GM19455 (cell line): Measurements from ENCODE around the gene SOX9.

Experiments used
- ATAC-seq: cut with Tn5 transposase; IDR thresholded peaks from one replicate; pipeline ENCODE4 v1.9.1; 2021; ENCODE audit not compliant: unreplicated experiment

SOX9 gene

GRCh38 chr17:72158895-72159885 lies 38.4 kb downstream of the SOX9 start:
- ATAC-seq, result no peak

DNA sequence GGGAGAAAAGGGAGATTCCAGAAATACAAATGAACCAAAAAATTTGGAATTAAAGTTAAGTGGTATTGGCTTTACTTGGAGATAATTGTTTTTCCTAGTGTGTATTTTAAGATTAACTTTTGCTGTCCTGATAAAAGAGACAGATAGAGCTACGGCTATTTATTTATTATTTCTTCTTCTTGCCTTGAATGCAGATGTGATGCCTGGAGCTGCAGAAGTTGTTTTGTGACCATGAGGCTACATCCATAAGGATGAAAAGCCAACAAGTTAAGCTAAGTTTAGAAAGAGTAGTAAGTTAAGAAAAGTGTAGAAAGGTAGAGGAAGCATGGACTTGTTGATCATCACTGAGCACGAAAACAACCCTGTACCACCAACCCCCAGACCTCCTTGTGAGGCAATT lies 41.7 kb downstream of the SOX9 start:
- ATAC-seq, result no peak

DNA sequence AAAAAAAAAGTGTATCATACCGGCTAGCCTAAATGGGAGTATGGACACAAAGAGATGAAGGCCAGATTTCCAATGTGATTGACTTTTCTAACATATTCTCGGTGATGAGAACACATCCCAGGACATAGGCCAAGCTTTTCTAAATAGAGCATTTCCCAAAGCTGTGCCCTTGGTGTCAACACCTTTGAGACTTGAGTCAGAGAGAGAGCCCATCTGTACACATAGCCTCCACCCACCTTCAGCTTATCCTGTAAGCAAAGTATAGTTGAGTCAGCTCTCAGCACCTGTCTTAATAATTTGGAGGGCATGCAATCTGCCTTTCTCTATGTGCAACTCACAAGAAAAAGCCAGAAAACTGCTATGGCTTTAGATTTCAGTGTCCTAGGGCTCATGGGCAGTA lies 42.7 kb downstream of the SOX9 start:
- no peak for ATAC-seq

GRCh38 chr17:72164158-72164739 lies 43.4 kb downstream of the SOX9 start:
- no peak for ATAC-seq

- ATAC-seq, result no peak
These were observed 44.5 kb downstream of the SOX9 start for GRCh38 chr17:72165192-72165866.

DNA sequence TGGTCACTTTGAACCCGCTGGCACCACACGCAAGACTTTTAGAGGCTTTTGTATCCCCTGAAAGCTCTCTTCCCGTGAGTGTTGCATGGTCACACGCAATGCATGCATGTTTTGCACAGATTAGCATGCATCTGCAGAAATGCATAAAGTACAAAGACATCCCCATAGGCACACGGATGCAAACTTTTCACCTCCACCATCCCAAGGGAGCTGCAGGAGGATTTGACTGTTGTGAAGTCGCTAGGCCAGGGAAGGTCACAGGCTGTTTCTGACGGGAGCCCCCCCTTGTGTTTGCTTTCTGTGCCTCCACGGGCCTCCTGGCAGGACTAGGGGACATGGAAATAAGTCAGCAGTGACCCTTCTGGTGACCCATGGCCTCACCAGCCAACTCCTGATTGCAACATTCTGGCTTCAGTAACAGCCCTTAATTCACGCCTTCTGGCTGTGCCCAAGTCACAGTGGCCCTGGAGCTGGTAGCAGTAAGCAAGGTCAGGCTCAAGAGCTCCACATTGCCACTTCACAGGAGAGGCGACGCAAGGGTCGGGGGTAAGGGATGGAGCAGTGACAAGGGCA lies 45.1 kb downstream of the SOX9 start:
- ATAC-seq, result no peak

GRCh38 chr17:72167593-72167992 lies 46.8 kb downstream of the SOX9 start:
- no peak for ATAC-seq

DNA sequence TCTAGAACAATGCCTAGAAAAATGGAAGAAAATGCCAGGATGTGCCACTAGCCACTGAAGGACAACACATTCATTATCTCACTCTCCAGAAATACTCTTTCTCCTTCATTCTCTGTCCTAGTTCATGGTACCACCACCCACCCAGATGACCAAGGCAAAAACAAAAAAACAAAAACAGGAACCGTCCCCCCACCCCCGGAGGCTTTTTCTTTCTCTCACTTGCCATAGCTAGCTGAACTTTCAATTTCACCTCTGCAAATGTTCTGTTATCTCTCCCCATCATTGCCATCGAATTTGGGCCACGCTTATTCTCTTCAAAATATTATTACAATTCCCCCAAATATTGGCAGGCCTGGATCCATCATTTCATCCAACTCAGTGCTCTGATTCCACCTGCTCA lies 49.0 kb downstream of the SOX9 start:
- ATAC-seq, result no peak

DNA sequence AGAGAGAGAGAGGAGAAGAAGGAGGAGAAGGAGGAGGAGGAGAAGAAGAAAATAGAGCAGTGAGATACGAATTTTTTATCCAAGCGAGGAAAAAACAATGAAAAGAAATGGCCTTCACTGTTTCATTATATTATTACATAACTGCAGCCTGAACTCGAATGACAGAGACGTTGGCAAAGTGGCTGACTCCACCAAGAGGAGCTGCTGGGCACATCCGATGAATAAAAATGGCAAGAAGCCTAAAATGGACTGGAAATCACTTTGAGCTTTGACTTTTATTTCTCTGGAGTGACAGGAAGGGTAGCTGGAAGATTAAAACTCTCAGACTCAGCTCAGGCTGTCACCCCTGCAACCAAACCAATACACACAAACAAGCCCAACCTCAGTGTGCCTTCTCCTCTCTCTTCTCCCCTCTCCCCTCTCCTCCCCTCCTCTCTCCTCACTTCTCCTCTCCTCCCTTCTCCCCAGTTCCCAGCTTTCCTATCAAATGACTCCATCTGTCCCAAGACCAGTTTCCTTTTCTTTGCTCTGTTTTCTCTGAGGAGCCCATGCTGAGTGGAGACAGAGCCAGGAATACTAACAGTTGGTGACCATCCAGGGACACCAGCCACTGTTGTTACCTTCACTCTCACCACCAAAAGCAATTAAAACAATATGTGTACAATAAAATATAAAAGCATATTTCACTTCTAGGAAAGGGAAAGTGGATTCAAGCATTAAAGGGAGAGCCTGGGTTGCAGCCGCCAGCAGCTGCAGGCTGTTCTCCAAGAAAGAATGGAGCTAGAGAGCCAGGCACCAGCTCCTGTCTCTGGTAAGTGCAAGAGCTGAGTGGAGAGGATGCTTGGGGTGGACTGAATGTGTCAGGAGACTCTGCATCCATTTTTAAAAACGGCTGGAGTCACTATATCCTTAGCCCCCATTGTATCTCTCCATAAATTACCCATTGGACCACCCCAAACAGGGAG lies 51.2 kb downstream of the SOX9 start:
- ATAC-seq, result no peak

DNA sequence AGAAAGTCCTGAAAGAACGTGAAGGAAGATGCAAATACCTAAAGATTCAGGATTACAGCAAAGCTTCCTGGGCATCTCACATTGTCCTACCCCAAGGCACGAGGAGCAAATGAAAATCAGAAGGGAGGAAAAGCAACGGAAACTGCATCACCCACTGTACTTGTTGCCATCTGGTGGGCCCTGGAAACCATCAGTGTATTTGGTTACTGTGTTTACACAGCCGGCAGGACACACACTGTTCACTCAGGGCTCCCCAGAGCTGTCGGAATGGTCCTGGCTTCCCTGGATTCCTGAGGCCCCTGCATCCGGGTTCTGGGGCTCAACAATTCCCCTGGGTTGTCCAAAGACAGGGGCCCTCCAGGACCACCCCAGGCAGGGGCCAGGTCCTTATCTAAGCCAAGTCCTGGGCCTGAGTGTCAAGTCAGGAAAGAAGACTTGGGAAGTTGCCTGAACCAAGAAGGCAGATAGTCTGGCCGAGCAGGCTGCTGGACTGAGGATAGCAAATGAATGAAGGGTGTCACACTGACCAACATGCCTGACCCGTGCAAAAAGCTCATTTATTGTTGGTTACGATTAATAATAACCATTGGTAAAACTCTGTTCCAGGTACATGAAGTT lies 52.8 kb downstream of the SOX9 start:
- no peak for ATAC-seq

- ATAC-seq, result no peak
These were observed 54.4 kb downstream of the SOX9 start for GRCh38 chr17:72175263-72175662.
